Subcutaneous abdominal adipose tissue (tissue), 5 donors: ENCODE measurements around the gene CARS2.
"Not testable (repeated sequence)": the region's sequence is repeated elsewhere in the genome, so short reads cannot be mapped to it uniquely, and the experiment has no call there.

Experiments
- H3K27ac ChIP-seq: one replicate; pipeline ENCODE4 v1.7.0; 2013; ENCODE audit warnings: low read depth, mild to moderate bottlenecking, inconsistent platforms, low read length, moderate library complexity
- H3K27me3 ChIP-seq, 5 donors: one replicate each; pipeline ENCODE4 v1.7.0; 2013; ENCODE audit warnings: low read length in 5 of 5, inconsistent platforms in 1 of 5; ENCODE audit not compliant: control insufficient read depth in 5 of 5, insufficient read depth in 4 of 5
- H3K36me3 ChIP-seq, 5 donors: one replicate each; pipeline ENCODE4 v1.7.0; 2013; ENCODE audit warnings: low read length in 5 of 5; ENCODE audit not compliant: control insufficient read depth in 5 of 5, insufficient read depth in 5 of 5
- H3K4me1 ChIP-seq, 5 donors: one replicate each; pipeline ENCODE4 v1.7.0; 2013; ENCODE audit warnings: low read length in 5 of 5, mild to moderate bottlenecking in 3 of 5, moderate library complexity in 1 of 5; ENCODE audit not compliant: control insufficient read depth in 5 of 5, insufficient read depth in 5 of 5
- H3K4me3 ChIP-seq, 5 donors: one replicate each; pipeline ENCODE4 v1.7.0; 2013; ENCODE audit warnings: low read length in 5 of 5, low read depth in 1 of 5
- H3K9ac ChIP-seq, 5 donors: one replicate each; pipeline ENCODE4 v1.7.0; 2013; ENCODE audit warnings: low read length in 5 of 5, mild to moderate bottlenecking in 4 of 5, moderate library complexity in 3 of 5
- H3K9me3 ChIP-seq, 5 donors: one replicate each; pipeline ENCODE4 v1.7.0; 2013; ENCODE audit warnings: low read length in 5 of 5; ENCODE audit not compliant: control insufficient read depth in 5 of 5
- donor health status: healthy.
- donor health status: healthy.
- donor health status: healthy.
- donor health status: healthy.
- donor health status: healthy.

The CARS2 gene, protein sequence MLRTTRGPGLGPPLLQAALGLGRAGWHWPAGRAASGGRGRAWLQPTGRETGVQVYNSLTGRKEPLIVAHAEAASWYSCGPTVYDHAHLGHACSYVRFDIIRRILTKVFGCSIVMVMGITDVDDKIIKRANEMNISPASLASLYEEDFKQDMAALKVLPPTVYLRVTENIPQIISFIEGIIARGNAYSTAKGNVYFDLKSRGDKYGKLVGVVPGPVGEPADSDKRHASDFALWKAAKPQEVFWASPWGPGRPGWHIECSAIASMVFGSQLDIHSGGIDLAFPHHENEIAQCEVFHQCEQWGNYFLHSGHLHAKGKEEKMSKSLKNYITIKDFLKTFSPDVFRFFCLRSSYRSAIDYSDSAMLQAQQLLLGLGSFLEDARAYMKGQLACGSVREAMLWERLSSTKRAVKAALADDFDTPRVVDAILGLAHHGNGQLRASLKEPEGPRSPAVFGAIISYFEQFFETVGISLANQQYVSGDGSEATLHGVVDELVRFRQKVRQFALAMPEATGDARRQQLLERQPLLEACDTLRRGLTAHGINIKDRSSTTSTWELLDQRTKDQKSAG

DNA sequence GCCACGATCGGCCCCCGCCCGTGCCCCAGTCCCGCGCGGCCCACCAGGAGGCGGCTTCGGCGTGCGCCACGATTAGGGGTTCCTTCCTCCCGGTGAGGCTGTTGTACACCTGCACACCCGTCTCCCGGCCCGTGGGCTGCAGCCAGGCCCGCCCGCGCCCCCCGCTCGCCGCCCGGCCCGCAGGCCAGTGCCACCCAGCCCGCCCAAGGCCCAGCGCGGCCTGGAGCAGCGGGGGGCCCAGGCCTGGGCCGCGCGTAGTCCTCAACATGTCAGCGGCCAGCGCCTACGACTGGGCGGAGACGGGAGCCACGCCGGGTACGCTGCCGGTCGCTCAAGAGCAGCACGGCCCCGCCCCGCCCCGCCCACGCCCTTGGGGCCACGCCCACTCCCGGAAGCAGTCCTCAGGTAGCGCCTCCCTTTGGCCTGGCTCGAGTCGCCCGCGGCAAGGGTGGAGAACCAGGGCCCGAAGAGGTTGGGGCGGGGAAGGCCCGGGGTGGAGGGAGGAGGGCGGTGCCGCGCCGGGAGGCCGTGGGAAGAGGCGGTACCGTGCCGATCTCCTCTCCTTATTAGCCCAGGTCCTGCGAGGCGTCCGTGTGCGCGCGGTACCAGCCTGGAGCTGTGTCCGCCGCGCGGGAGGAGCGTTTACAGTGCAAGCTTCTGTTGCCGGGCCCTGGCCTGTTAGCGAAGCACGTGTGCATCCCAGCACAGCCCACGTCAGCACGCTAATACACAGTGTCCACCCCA, at the start of gene CARS2:
CARS2 (minus strand) TSS at position 291 of the 744 bp plus-strand sequence; CDS start at position 268, 23 bp downstream.
- peak within 1 kb of the TSS; percentile 73 to 91 (median 78) for H3K4me3 ChIP-seq
- H3K27ac ChIP-seq = peak within 1 kb of the TSS; percentile 58
- peaks cover 0 to 25% (median 22%) of the 10 kb centered on the region in 5 donors for H3K4me1 ChIP-seq
- H3K9ac ChIP-seq = peak within 1 kb of the TSS; percentile 50 to 87 (median 83)
- H3K27me3 ChIP-seq = no peaks in the 10 kb centered on the region
- no peaks in the 10 kb centered on the region for H3K9me3 ChIP-seq
- H3K36me3 ChIP-seq = peaks cover 0 to 20% (median 12%) of the 10 kb centered on the region in 5 donors

DNA sequence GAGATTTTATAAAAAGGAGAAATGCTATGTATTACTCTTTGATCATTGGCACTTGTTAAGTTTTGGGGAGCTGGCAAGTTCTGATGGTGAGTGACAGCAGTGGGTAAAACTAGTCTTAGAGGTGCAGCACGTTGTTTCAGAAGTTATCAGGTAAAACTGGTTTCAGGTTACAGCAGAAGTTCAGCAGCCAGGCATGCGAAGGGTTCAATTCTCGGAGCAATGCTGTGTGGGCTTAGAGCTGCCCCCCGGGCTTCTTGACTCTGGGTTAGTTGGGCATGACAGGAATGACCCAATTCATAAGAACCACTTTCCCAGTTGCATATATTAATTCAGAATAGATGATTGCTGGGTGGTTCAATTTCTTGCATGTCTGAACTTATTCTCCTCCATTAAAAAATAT, 42.4 kb upstream of the CARS2 start:
- Histone ChIP-seq H3K4me1 (no peaks in the 10 kb centered on the region), H3K4me3 (no peak overlapping the region), H3K27me3 (no peaks in the 10 kb centered on the region), H3K9ac (no peak overlapping the region), H3K9me3 (peaks cover 0 to 3% (median 0%) of the 10 kb centered on the region in 5 donors), H3K36me3 (no peaks in the 10 kb centered on the region), H3K27ac (no peak overlapping the region)

DNA sequence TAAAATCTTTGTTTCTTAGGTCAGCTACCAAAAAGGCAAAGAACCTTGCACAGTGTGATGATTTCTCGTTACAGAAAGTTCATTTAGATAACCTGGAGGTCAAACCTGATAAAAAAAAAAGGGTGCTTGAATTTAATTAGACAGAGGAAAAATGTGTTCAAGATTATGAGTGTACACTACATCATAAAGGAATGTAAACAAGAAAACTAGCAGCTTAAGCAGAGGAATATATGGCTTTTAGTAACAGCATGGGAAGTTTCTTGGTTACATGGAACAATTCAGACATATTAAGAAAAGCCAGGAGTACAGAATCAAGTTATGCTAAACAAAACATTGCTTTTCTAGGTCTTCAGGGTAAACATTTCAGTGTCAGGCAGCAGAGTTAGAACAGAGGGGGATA, 40.5 kb upstream of the CARS2 start:
- Histone ChIP-seq H3K9me3 (peaks cover 0 to 3% (median 0%) of the 10 kb centered on the region in 5 donors), H3K27me3 (no peaks in the 10 kb centered on the region), H3K4me1 (no peaks in the 10 kb centered on the region), H3K36me3 (no peaks in the 10 kb centered on the region), H3K27ac (no peak overlapping the region), H3K4me3 (no peak overlapping the region), H3K9ac (no peak overlapping the region)

DNA sequence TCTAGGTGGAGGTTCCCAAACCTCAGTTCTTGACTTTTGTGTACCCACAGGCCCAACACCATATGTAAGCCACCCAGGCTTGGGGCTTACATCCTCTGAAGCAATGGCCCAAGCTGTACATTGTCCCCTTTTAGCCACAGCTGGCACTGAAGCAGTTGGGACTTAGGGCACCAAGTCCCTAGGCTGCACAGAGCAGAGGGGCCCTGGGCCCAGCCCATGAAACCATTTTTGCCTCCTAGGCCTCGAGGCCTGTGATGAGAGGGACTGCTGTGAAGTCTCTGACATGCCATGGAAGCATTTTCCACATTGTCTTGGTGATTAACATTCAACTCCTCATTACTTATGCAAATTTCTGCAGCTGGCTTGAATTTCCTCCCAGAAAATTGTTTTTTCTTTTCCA, 37.8 kb upstream of the CARS2 start:
- Histone ChIP-seq H3K27ac (no peak overlapping the region), H3K36me3 (no peaks in the 10 kb centered on the region), H3K4me1 (no peaks in the 10 kb centered on the region), H3K4me3 (no peak overlapping the region), H3K9ac (no peak overlapping the region), H3K27me3 (no peaks in the 10 kb centered on the region), H3K9me3 (no peaks in the 10 kb centered on the region)

DNA sequence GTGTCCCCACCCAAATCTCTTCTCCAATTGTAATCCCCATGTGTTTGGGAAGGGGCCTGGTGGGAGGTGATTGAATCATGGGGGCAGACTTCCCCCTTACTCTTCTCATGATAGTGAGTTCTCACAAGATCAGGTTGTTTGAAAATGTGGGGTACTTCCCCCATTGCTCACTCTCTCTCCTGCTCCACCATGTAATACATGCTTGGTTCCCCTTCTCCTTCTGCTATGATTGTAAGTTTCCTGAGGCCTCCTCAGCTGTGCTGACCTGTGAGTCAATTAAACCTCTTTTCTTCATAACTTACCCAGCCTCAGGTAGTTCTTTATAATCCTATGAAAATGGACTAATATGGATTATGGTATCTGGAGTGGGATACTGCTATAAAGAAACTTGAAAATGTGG, 31.6 kb upstream of the CARS2 start:
- Histone ChIP-seq H3K27me3 (no peaks in the 10 kb centered on the region), H3K4me1 (no peaks in the 10 kb centered on the region), H3K9me3 (no peaks in the 10 kb centered on the region), H3K9ac (no peak overlapping the region), H3K27ac (no peak overlapping the region), H3K4me3 (no peak overlapping the region), H3K36me3 (no peaks in the 10 kb centered on the region)

DNA sequence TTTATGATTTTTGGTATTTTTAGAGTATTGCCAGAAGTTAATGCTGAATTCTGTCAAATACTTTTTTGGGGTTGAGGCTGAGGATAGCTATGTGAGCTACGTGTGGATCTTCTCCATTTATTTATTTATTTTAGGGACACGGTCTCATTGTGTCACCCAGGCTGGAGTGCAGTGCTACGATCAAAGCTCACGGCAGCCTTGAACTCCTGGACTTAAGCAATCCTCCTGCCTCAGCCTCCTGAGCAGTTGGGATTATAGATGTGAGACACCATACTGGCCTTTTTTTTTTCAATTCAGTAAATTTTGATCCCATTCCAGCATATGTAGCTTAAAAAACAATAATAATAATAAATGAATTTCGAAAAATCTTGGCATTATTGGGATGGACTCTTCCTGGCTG, 28.6 kb upstream of the CARS2 start:
- Histone ChIP-seq H3K4me1 (no peaks in the 10 kb centered on the region), H3K27me3 (no peaks in the 10 kb centered on the region), H3K9me3 (no peaks in the 10 kb centered on the region), H3K4me3 (no peak overlapping the region), H3K9ac (no peak overlapping the region), H3K27ac (no peak overlapping the region), H3K36me3 (no peaks in the 10 kb centered on the region)

DNA sequence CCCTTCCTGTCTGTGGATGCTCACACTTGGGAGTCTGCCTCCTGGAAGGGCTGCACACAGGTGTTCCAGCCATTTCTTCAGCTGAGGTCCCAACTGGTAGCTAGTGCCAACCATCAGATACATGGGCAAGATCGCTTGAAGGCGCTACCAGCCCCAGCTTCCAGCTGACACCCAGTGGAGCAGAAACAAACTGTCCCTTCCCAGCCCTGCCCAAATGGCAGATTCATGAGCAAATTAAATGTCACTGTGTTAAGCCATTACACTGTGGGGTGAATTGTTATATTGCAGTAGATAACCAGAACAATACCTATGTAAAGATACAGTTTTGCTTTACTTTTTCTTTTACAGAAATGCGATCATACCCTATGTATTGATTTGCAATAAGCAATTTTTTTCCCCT, 25.2 kb upstream of the CARS2 start:
- no peaks in the 10 kb centered on the region for H3K9me3 ChIP-seq
- H3K9ac ChIP-seq = no peak overlapping the region
- H3K27ac ChIP-seq = no peak overlapping the region
- no peaks in the 10 kb centered on the region for H3K36me3 ChIP-seq
- no peak overlapping the region for H3K4me3 ChIP-seq
- no peaks in the 10 kb centered on the region for H3K4me1 ChIP-seq
- no peaks in the 10 kb centered on the region for H3K27me3 ChIP-seq

DNA sequence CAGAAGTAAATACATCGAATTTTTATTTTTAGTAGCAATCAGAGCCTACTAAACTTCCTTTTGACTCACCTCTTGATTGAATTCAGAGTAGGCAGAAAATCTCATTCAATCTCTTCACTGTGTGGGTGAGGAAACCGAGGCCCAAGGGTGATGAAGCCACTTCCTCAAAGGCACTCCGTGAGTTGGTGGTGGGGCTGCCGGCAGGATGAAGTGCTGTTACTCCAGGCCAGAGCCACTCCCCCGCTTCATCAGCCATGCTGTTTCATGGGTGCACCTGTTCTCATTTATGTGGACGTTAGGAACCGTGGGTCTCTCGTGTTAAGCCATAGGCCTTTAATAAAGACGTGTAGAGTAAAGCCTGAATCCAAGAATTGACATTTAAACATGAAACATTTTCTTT, 20.8 kb upstream of the CARS2 start:
- Histone ChIP-seq H3K9ac (no peak overlapping the region), H3K4me3 (no peak overlapping the region), H3K4me1 (no peaks in the 10 kb centered on the region), H3K36me3 (peaks cover 0 to 6% (median 0%) of the 10 kb centered on the region in 5 donors), H3K9me3 (no peaks in the 10 kb centered on the region), H3K27me3 (no peaks in the 10 kb centered on the region), H3K27ac (no peak overlapping the region)

DNA sequence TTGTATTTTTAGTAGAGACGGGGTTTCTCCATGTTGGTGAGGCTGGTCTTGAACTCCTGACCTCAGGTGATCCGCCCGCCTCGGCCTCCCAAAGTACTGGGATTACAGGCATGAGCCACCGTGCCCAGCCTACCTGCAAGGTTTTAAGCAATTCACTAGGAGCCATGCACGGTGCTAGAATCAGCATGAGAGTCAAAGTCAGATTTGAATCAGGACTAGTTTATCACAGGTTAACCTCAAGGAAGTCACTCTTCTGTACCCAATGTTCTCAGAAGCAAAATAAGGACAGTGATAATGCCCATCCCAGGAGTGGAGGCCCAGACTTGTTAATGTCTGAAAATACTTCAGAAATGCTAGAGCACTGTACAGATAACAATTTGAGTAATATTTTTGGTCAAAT, 20.2 kb upstream of the CARS2 start:
- H3K27ac ChIP-seq, H3K4me3 ChIP-seq, H3K27me3 ChIP-seq: not testable (repeated sequence)

DNA sequence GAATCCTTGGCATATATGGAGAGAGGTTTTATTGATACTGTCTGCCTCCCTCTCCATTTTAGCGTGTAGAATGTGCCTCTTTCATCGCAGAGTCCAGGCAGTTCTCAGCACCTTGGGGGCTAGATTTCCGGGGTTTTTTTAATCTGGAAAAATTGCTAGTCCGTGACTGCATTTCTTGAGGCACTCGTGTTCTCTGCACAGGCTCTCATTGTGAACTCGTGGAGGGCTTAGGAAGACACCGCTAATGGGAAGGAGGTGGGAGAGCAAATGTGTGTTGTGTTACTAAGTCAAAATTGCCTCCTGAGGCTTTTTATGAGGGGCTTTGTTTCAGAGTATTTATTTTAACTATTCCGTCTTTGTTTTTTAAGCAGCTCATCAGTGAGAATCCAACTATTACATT, 17.7 kb upstream of the CARS2 start:
- Histone ChIP-seq H3K4me3 (no peak overlapping the region), H3K9me3 (no peaks in the 10 kb centered on the region), H3K27me3 (no peaks in the 10 kb centered on the region), H3K9ac (no peak overlapping the region), H3K36me3 (peaks cover 4 to 26% (median 14%) of the 10 kb centered on the region in 5 donors), H3K4me1 (peaks cover 0 to 4% (median 0%) of the 10 kb centered on the region in 5 donors), H3K27ac (no peak overlapping the region)

More for the DNA sequence above, 20.2 kb upstream of the CARS2 start:
- not testable (repeated sequence) for H3K36me3 ChIP-seq, H3K9me3 ChIP-seq, H3K9ac ChIP-seq, H3K4me1 ChIP-seq
